Skin epidermis (tissue), 12 donors: ENCODE results near the gene CIDEC.

Experiments used
- H3K27ac ChIP-seq, 21 experiments: fragments of 200-600 bp; sonication (generic) in 11 of 21; one replicate each; pipeline ENCODE4 v1.5.0; 2020; ENCODE audit warnings: mild to moderate bottlenecking in 3 of 21, inconsistent platforms in 2 of 21, moderate library complexity in 2 of 21
- H3K4me3 ChIP-seq, 7 experiments: fragments of 200-600 bp; sonication (generic) in 2 of 7; one replicate each; pipeline ENCODE4 v1.5.0; 2020; ENCODE audit warnings: inconsistent platforms in 2 of 7, mild to moderate bottlenecking in 2 of 7, moderate library complexity in 1 of 7

Gene CIDEC, protein sequence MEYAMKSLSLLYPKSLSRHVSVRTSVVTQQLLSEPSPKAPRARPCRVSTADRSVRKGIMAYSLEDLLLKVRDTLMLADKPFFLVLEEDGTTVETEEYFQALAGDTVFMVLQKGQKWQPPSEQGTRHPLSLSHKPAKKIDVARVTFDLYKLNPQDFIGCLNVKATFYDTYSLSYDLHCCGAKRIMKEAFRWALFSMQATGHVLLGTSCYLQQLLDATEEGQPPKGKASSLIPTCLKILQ

GRCh38 chr3:9879830-9880549, at the start of gene CIDEC:
TSS of gene CIDEC (minus strand) at chr3:9880253. CDS start at chr3:9878486, 1,767 bp downstream.
- H3K27ac ChIP-seq, result no peak within 1 kb of the TSS
- H3K4me3 ChIP-seq, result no peak within 1 kb of the TSS

- no peak overlapping the region for H3K4me3 ChIP-seq
These were observed 48.1 kb upstream of the CIDEC start for GRCh38 chr3:9928158-9928557.

GRCh38 chr3:9918261-9919038, 38.4 kb upstream of the CIDEC start:
- no peak overlapping the region for H3K4me3 ChIP-seq
- H3K27ac ChIP-seq, result peak overlapping the region in 8 of 21 experiments; percentile 10 to 91 (median 84)

More at GRCh38 chr3:9928158-9928557, 48.1 kb upstream of the CIDEC start:
- no peak overlapping the region for H3K27ac ChIP-seq

- peak overlapping the region in 3 of 7 experiments; percentile 41 to 51 (median 51) for H3K4me3 ChIP-seq
- H3K27ac ChIP-seq, result peak overlapping the region in 15 of 21 experiments; percentile 66 to 91 (median 86)
These were observed 37.8 kb upstream of the CIDEC start for GRCh38 chr3:9917820-9918219.

GRCh38 chr3:9916734-9917680, 37.0 kb upstream of the CIDEC start, which contains the start of gene IL17RC:
TSS of gene IL17RC (plus strand) at chr3:9917098. CDS start at chr3:9917316, 218 bp downstream.
- Histone ChIP-seq H3K4me3 (peak within 1 kb of the TSS; percentile 29 to 60 (median 51)), H3K27ac (peak within 1 kb of the TSS; percentile 57 to 91 (median 83))

GRCh38 chr3:9916346-9916733, 36.3 kb upstream of the CIDEC start:
- H3K4me3 ChIP-seq, result peak overlapping the region; percentile 29 to 60 (median 51)
- H3K27ac ChIP-seq, result peak overlapping the region in 20 of 21 experiments; percentile 34 to 91 (median 83)

- Histone ChIP-seq H3K4me3 (peak overlapping the region; percentile 34 to 60 (median 51)), H3K27ac (peak overlapping the region; percentile 57 to 91 (median 83))
These were observed 35.4 kb upstream of the CIDEC start for GRCh38 chr3:9915254-9916141.

GRCh38 chr3:9914559-9915253, 34.7 kb upstream of the CIDEC start:
- Histone ChIP-seq H3K27ac (peak overlapping the region in 18 of 21 experiments; percentile 66 to 91 (median 83)), H3K4me3 (peak overlapping the region; percentile 34 to 60 (median 51))

- no peak overlapping the region for H3K4me3 ChIP-seq
- H3K27ac ChIP-seq, result peak overlapping the region in 8 of 21 experiments; percentile 66 to 91 (median 84)
These were observed 34.0 kb upstream of the CIDEC start for GRCh38 chr3:9914011-9914410.

DNA sequence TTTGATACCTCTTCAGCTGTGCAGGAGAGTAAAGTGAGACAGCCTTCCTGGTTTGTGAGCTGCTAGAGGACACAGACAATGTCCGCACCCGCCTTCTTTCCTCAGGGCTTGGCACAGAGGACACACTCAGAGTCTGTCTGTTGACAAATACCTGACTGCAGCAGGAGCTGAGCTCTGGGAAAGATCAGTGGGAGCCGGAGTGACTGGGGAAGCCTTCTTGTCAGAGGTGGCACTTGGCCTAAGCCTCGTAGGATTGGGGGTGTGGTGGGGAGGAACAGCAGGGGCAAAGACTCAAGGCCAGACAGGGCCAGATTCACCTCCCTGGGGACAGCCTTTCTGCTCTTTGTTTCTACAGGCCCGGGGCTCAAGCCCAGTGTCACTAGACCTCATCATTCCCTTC, 33.5 kb upstream of the CIDEC start:
- Histone ChIP-seq H3K27ac (peak overlapping the region in 6 of 21 experiments; percentile 9 to 86 (median 56)), H3K4me3 (no peak overlapping the region)

DNA sequence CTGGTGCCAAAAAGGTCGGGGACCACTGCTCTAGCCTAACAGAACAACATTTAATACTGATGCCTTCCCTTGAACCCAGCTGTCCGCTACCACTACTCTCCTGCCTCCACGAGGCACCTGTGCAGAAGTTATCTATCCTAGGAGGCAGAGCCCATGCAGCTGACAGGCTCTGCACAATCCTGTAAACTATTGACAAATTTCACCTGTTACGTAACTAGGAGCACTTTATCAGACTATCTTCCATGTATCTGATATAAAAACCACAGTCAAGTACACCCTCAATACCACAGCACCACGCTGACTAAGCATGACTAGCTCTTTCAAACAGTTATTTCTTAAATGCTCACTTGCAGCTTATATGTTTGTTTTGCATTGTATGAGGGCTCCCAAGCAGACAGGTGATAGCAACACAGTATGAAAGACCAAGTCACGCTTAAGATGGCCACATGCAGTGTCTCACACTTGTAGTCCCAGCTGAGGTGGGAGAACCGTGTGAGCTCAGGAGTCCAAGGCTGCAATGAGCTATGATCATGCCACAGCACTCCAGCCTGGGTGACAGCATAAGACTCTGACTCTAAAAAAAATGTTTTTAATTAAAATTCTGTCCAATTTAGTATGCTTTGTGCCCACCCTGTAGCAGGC, 32.4 kb upstream of the CIDEC start:
- Histone ChIP-seq H3K27ac (no peak overlapping the region), H3K4me3 (no peak overlapping the region)

DNA sequence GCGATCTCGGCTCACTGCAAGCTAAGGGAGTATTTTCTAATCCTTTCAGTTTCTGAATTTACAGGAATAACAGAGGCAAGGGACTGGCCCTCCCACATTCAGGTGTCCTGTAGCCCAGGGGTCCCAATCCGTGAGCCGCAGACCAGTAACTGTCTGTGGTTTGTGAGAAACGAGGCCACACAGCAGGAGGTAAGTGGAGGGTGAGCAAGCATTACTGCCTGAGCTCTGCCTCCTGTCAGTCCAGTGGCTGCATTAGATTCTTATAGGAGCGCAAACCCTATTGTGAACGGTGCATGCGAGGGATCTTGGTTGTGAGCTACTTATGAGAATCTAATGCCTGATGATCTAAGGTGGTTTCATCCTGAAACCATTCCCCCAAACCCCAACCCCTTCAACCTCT, 31.8 kb upstream of the CIDEC start:
- no peak overlapping the region for H3K4me3 ChIP-seq

DNA sequence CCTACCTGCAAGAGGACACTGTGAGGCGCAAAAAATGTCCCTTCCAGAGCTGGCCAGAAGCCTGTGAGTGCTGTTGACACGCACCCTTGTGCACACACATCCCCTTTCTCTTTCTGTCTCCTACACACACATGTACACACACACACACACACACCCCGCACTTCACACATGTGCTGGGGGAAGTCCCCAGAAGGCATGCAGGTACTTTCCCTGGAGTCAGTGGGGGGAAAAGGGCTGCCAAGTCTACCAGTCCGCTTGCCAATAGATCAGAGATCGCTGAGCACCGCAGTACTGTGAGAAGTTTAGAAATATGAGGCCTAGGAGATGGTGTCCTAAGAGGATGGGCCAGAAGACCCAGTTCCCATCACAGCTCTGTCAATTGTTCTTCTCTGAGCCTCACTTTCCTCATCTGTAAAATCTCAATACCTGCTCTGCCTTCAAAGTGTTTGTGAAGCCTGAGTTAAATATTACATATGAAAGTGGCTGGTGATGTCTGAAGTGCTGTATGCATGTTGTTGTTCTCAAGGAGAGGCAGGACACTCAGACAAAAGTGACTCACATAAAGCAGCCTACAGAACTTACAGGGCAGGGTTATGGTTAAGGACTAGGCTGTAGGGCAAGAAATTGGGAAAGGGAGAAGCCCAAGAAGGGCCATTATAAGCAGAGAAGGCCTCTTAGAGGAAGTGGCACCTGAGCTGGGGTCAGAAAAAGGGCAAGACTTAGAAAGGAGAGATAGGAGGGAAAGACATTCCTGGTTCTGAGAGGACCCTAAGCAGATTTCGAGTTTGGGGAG, 29.4 kb upstream of the CIDEC start:
- Histone ChIP-seq H3K27ac (no peak overlapping the region), H3K4me3 (no peak overlapping the region)

More for the DNA sequence above, 31.8 kb upstream of the CIDEC start:
- no peak overlapping the region for H3K27ac ChIP-seq

GRCh38 chr3:9908286-9908685, 28.2 kb upstream of the CIDEC start:
- no peak overlapping the region for H3K4me3 ChIP-seq
- H3K27ac ChIP-seq, result no peak overlapping the region

DNA sequence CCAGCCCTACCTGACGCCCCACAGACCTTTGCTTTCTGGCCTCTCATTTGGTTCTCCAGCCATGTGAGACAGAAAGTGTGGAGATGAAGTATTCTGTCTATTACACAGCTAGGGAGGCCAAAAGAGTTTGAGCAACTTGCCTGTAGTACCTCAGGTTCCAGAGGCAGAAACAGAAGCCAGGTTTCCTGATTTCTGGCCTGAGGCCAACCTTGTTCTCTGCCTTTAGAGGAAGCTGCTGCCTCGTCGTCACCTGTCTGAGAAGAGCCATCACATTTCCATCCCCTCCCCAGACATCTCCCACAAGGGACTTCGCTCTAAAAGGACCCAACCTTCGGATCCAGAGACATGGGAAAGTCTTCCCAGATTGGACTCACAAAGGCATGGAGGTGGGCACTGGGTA, 26.4 kb upstream of the CIDEC start:
- Histone ChIP-seq H3K4me3 (no peak overlapping the region), H3K27ac (no peak overlapping the region)

DNA sequence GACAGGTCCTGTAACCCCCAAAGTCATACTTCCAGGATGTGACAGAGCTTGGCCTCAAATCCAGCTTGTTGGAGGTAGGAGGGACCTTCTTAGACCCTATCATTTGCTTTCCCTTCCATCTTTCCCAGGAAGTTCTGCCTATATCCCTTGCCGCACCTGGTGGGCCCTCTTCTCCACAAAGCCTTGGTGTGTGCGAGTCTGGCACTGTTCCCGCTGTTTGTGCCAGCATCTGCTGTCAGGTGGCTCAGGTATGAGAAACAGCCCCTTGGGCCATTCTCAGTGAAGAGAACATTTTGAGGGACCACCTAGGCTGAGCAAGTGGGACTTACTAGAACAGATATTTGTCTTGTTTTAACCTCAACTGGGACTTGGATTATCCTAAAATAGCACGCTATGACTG, 23.9 kb upstream of the CIDEC start:
- peak overlapping the region in 6 of 21 experiments; percentile 11 to 87 (median 82) for H3K27ac ChIP-seq
- H3K4me3 ChIP-seq, result peak overlapping the region in 2 of 7 experiments; percentile 48 to 49
